Measurements from ENCODE around the gene AGPAT4.

DNA sequence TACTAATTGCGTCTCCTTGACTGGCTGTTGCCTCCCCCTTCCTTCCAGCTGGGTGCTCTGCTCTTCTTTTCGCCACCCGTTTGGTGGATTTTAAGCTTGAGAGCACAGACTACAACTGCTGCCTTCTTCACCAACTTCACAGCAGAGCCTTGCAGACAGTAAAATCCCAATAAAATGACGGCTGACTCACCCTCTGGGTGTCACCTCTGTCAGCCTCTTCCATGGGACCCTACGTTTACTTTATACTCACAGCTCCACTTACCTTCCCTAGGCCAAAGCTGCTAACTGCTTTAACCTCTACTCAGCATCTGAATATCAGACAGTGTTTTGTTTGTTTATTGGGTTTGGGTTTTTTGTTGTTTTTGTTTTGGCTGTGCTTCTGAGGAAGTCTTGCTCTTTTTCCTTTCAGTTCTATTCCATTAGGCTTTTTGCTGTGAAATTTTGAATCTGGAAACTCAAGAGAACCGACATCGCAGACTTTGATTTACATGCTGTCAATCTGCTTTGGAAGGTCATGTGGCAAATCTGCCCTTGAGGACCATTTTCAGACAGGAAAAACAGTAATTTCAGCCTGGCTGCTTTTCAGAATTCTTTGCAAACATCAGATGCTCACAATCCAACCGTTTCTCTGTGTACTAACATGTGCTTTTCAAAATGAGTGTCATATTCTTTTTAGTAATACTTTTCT, 2.4 kb downstream of the AGPAT4 start:
- no peak for TF ChIP-seq EZH2 (IDR thresholded peaks at IDR 0.05; ENCODE audit: insufficient read depth, poor library complexity, severe bottlenecking)
- no peak for TF ChIP-seq EZH2phosphoT487 (IDR thresholded peaks at IDR 0.05; ENCODE audit: insufficient read depth, low read depth)

All from GM23248 (cell line).